Effector CD4-positive, alpha-beta T cell (primary cell): ENCODE measurements around the gene MSH3.

Experiments used
- DNase-seq: peaks from one replicate; pipeline ENCODE4 v3.0.0-alpha.2; 2020

The MSH3 gene

GRCh38 chr5:80919678-80920196 lies 265.3 kb downstream of the MSH3 start:
- no peak for DNase-seq

DNA sequence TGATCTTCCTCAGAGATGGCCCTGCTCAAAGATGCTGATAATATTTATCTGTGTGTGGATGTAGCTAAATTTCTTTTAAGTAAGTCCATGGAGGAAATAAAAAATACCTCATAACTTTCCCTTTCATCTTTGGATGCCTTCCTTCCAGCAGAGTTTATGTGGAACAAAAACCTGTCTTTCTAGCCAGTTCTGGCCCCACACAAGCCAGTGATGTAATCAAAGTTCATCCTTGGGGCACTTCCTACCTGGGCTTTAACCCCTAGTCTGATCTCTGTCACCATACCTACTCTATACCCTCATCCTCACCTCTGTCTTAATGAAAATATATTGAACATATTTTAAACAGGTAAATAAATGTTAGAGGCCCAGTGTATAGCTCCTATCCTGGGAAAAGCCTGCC lies 265.9 kb downstream of the MSH3 start:
- DNase-seq, result no peak

- DNase-seq, result no peak
These were observed 266.6 kb downstream of the MSH3 start for GRCh38 chr5:80921026-80921425.

- no peak for DNase-seq
These were observed 271.5 kb downstream of the MSH3 start for GRCh38 chr5:80925931-80926330.
